Measurements from ENCODE around the gene COA3. TPM values are rescaled to one million over a fixed set of nuclear protein-coding genes. Genes with fewer than 3 reads are reported as not detected.
A peak's percentile ranks its signal among the peaks of the same experiment; 100 is the strongest.

Gene COA3
- total and polyA plus RNA-seq, 2 donors: 72.4 to 95.5 TPM

GRCh38 chr17:42798011-42798382, 507 bp downstream of the COA3 start:
- H3K36me3 ChIP-seq (ENCODE audit: control insufficient read depth in 2 of 2, insufficient read depth in 2 of 2, low read length in 1 of 2): peaks cover 4 to 8% of the 10 kb centered on the region in 2 donors
- H3K9me3 ChIP-seq (ENCODE audit: control insufficient read depth in 2 of 2, insufficient read depth in 1 of 2, low read length in 1 of 2): no peaks in the 10 kb centered on the region
- H3K4me3 ChIP-seq (ENCODE audit: low read length in 2 of 2): peak overlapping the region; percentile 88 to 95
- H3K27me3 ChIP-seq (ENCODE audit: control insufficient read depth in 2 of 2, insufficient read depth in 1 of 2, low read length in 1 of 2): peaks cover 0 to 2% of the 10 kb centered on the region in 2 donors
- H3K4me1 ChIP-seq (ENCODE audit: control insufficient read depth in 2 of 2, insufficient read depth in 2 of 2, low read length in 2 of 2): peaks cover 10 to 22% of the 10 kb centered on the region in 2 donors
- WGBS: 29% methylated on average over 10 of the region's 10 CpGs
- no peak for DNase-seq (ENCODE audit: low read depth in 6 of 9, low spot score in 9 of 9)
- no peak overlapping the region for H3K27ac ChIP-seq (ENCODE audit: low read depth in 1 of 2, low read length in 1 of 2)

DNA sequence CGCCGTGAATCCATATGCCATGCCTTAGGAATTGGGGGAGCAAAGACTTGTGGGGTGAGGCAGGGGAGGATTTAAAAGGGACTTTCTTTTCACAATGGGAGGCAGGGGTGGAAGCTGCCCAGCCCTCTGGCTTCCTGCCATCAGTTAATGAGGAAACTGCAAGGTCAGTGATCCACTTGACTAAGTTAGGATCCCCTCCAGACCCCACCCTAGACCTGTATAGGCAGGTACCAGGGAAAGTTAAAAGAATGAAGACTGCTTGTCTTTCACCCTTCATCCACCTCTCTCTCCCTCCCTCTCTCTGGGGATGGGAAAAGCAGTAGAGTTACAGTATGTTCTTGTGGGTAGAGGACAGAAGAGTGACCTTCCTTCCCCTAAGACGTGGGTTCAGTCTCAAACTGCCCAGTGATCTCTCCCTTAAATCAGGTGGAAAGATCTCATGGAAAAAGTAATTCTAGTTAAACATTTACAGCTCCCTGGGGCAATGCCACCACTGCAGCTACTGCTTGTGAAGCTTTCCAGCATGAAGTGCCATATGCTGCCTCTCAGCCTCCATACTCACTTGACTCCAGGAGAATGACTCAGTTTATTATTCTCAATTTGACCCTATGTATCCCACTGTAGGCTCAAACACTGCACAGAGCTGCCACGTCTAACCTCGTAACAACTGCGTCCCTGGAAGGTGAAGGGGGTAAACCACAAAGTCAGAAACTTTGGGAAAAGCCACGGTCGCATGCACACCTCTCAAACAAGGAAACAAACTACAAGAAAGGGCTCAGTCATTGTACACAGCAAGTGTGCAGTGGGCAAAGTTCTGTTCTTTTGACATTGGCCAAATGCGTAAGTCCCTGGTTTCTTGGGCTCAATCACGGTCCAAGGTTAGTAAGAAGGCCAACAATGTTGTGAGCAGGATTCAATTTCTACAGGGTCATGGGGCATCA, 1.2 kb downstream of the COA3 start:
- Histone ChIP-seq H3K4me1 (ENCODE audit: control insufficient read depth in 2 of 2, insufficient read depth in 2 of 2, low read length in 2 of 2) (peaks cover 10 to 22% of the 10 kb centered on the region in 2 donors), H3K36me3 (ENCODE audit: control insufficient read depth in 2 of 2, insufficient read depth in 2 of 2, low read length in 1 of 2) (peaks cover 4 to 8% of the 10 kb centered on the region in 2 donors), H3K9me3 (ENCODE audit: control insufficient read depth in 2 of 2, insufficient read depth in 1 of 2, low read length in 1 of 2) (no peaks in the 10 kb centered on the region), H3K27me3 (ENCODE audit: control insufficient read depth in 2 of 2, insufficient read depth in 1 of 2, low read length in 1 of 2) (no peaks in the 10 kb centered on the region), H3K27ac (ENCODE audit: low read depth in 1 of 2, low read length in 1 of 2) (no peak overlapping the region), H3K4me3 (ENCODE audit: low read length in 2 of 2) (peak overlapping the region; percentile 88 to 95)
- DNase-seq (ENCODE audit: low read depth in 6 of 9, low spot score in 9 of 9): no peak
- WGBS: 95% methylated on average over 10 of the region's 10 CpGs

DNA sequence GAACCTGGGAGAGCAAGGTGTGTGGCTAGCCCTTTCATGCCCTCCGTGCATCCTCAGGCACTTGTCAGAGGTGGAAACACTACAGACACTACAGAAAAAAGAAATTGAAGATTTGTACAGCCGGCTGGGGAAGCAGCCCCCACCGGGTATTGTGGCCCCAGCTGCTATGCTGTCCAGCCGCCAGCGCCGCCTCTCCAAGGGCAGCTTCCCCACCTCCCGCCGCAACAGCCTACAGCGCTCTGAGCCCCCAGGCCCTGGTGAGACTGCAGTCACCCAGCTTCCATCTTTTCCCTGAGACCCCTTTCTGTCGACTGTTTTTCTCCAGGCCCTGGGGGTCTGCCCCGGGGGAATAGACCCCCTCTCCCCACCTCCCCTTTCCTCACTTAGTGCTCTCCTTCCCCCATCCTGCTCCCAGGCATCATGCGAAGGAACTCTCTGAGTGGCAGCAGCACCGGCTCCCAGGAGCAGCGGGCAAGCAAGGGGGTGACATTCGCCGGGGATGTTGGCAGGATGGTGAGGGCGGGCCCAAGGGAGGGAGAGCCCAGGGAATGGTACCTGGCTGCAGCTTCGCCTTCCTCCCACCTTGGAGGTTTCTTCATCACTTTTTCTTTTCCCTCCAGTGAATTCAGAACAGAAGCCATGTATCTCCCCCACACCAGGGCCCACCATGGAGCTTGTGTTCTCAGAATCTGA, 2.3 kb downstream of the COA3 start:
- Histone ChIP-seq H3K36me3 (ENCODE audit: control insufficient read depth in 2 of 2, insufficient read depth in 2 of 2, low read length in 1 of 2) (peaks cover 4 to 8% of the 10 kb centered on the region in 2 donors), H3K4me3 (ENCODE audit: low read length in 2 of 2) (no peak overlapping the region), H3K27me3 (ENCODE audit: control insufficient read depth in 2 of 2, insufficient read depth in 1 of 2, low read length in 1 of 2) (no peaks in the 10 kb centered on the region), H3K4me1 (ENCODE audit: control insufficient read depth in 2 of 2, insufficient read depth in 2 of 2, low read length in 2 of 2) (peaks cover 10 to 22% of the 10 kb centered on the region in 2 donors), H3K9me3 (ENCODE audit: control insufficient read depth in 2 of 2, insufficient read depth in 1 of 2, low read length in 1 of 2) (no peaks in the 10 kb centered on the region), H3K27ac (ENCODE audit: low read depth in 1 of 2, low read length in 1 of 2) (no peak overlapping the region)
- no peak for DNase-seq (ENCODE audit: low read depth in 6 of 9, low spot score in 9 of 9)
- 98% methylated on average over 18 of the region's 18 CpGs for WGBS

DNA sequence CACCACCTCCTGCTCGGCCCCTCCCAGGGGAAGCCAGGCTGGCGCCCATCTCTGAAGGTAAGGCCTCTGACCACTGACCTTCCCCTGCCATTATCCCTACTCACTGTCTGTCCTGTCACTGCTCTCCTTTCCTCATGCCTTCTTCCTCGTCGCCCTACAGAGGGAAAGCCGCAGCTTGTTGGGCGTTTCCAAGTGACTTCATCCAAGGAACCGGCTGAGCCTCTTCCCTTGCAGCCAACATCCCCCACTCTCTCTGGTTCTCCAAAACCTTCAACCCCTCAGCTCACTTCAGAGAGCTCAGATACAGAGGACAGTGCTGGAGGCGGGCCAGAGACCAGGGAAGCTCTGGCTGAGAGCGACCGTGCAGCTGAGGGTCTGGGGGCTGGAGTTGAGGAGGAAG, 3.0 kb downstream of the COA3 start:
- H3K27me3 ChIP-seq (ENCODE audit: control insufficient read depth in 2 of 2, insufficient read depth in 1 of 2, low read length in 1 of 2): peaks cover 0 to 4% of the 10 kb centered on the region in 2 donors
- no peak for DNase-seq (ENCODE audit: low read depth in 6 of 9, low spot score in 9 of 9)
- H3K4me1 ChIP-seq (ENCODE audit: control insufficient read depth in 2 of 2, insufficient read depth in 2 of 2, low read length in 2 of 2): peaks cover 10 to 22% of the 10 kb centered on the region in 2 donors
- no peak overlapping the region for H3K27ac ChIP-seq (ENCODE audit: low read depth in 1 of 2, low read length in 1 of 2)
- no peaks in the 10 kb centered on the region for H3K9me3 ChIP-seq (ENCODE audit: control insufficient read depth in 2 of 2, insufficient read depth in 1 of 2, low read length in 1 of 2)
- no peak overlapping the region for H3K4me3 ChIP-seq (ENCODE audit: low read length in 2 of 2)
- peaks cover 4 to 8% of the 10 kb centered on the region in 2 donors for H3K36me3 ChIP-seq (ENCODE audit: control insufficient read depth in 2 of 2, insufficient read depth in 2 of 2, low read length in 1 of 2)
- 97% methylated on average over 10 of the region's 10 CpGs for WGBS

- Histone ChIP-seq H3K4me1 (ENCODE audit: control insufficient read depth in 2 of 2, insufficient read depth in 2 of 2, low read length in 2 of 2) (peaks cover 10 to 22% of the 10 kb centered on the region in 2 donors), H3K9me3 (ENCODE audit: control insufficient read depth in 2 of 2, insufficient read depth in 1 of 2, low read length in 1 of 2) (no peaks in the 10 kb centered on the region), H3K4me3 (ENCODE audit: low read length in 2 of 2) (no peak overlapping the region), H3K27ac (ENCODE audit: low read depth in 1 of 2, low read length in 1 of 2) (no peak overlapping the region), H3K36me3 (ENCODE audit: control insufficient read depth in 2 of 2, insufficient read depth in 2 of 2, low read length in 1 of 2) (peaks cover 4 to 8% of the 10 kb centered on the region in 2 donors), H3K27me3 (ENCODE audit: control insufficient read depth in 2 of 2, insufficient read depth in 1 of 2, low read length in 1 of 2) (peaks cover 2 to 4% of the 10 kb centered on the region in 2 donors)
- no peak for DNase-seq (ENCODE audit: low read depth in 6 of 9, low spot score in 9 of 9)
- WGBS: 33% methylated on average over 4 of the region's 4 CpGs
Observed at GRCh38 chr17:42795061-42795460, 3.4 kb downstream of the COA3 start.

GRCh38 chr17:42792545-42792944, 6.0 kb downstream of the COA3 start:
- Histone ChIP-seq H3K9me3 (ENCODE audit: control insufficient read depth in 2 of 2, insufficient read depth in 1 of 2, low read length in 1 of 2) (no peaks in the 10 kb centered on the region), H3K27ac (ENCODE audit: low read depth in 1 of 2, low read length in 1 of 2) (no peak overlapping the region), H3K4me1 (ENCODE audit: control insufficient read depth in 2 of 2, insufficient read depth in 2 of 2, low read length in 2 of 2) (peaks cover under 1 to 8% of the 10 kb centered on the region in 2 donors), H3K36me3 (ENCODE audit: control insufficient read depth in 2 of 2, insufficient read depth in 2 of 2, low read length in 1 of 2) (peaks cover 4 to 8% of the 10 kb centered on the region in 2 donors), H3K4me3 (ENCODE audit: low read length in 2 of 2) (no peak overlapping the region), H3K27me3 (ENCODE audit: control insufficient read depth in 2 of 2, insufficient read depth in 1 of 2, low read length in 1 of 2) (peaks cover 2 to 26% of the 10 kb centered on the region in 2 donors)
- no peak for DNase-seq (ENCODE audit: low read depth in 6 of 9, low spot score in 9 of 9)
- WGBS: 87% methylated on average over 5 of the region's 5 CpGs

GRCh38 chr17:42791948-42792347, 6.6 kb downstream of the COA3 start:
- peaks cover 0 to 3% of the 10 kb centered on the region in 2 donors for H3K4me1 ChIP-seq (ENCODE audit: control insufficient read depth in 2 of 2, insufficient read depth in 2 of 2, low read length in 2 of 2)
- no peak overlapping the region for H3K4me3 ChIP-seq (ENCODE audit: low read length in 2 of 2)
- 81% methylated on average over 2 of the region's 2 CpGs for WGBS
- H3K9me3 ChIP-seq (ENCODE audit: control insufficient read depth in 2 of 2, insufficient read depth in 1 of 2, low read length in 1 of 2): no peaks in the 10 kb centered on the region
- H3K36me3 ChIP-seq (ENCODE audit: control insufficient read depth in 2 of 2, insufficient read depth in 2 of 2, low read length in 1 of 2): peaks cover 4 to 5% of the 10 kb centered on the region in 2 donors
- no peak overlapping the region for H3K27ac ChIP-seq (ENCODE audit: low read depth in 1 of 2, low read length in 1 of 2)
- peaks cover 2 to 32% of the 10 kb centered on the region in 2 donors for H3K27me3 ChIP-seq (ENCODE audit: control insufficient read depth in 2 of 2, insufficient read depth in 1 of 2, low read length in 1 of 2)
- no peak for DNase-seq (ENCODE audit: low read depth in 6 of 9, low spot score in 9 of 9)

- H3K27me3 ChIP-seq (ENCODE audit: control insufficient read depth in 2 of 2, insufficient read depth in 1 of 2, low read length in 1 of 2): peaks cover 45 to 79% of the 10 kb centered on the region in 2 donors
- H3K9me3 ChIP-seq (ENCODE audit: control insufficient read depth in 2 of 2, insufficient read depth in 1 of 2, low read length in 1 of 2): peaks cover 0 to 17% of the 10 kb centered on the region in 2 donors
- DNase-seq (ENCODE audit: low read depth in 6 of 9, low spot score in 9 of 9): no peak
- no peak overlapping the region for H3K27ac ChIP-seq (ENCODE audit: low read depth in 1 of 2, low read length in 1 of 2)
- H3K4me3 ChIP-seq (ENCODE audit: low read length in 2 of 2): no peak overlapping the region
- no peaks in the 10 kb centered on the region for H3K4me1 ChIP-seq (ENCODE audit: control insufficient read depth in 2 of 2, insufficient read depth in 2 of 2, low read length in 2 of 2)
- H3K36me3 ChIP-seq (ENCODE audit: control insufficient read depth in 2 of 2, insufficient read depth in 2 of 2, low read length in 1 of 2): no peaks in the 10 kb centered on the region
- 96% methylated on average over 11 of the region's 11 CpGs for WGBS
Observed at GRCh38 chr17:42787266-42787665, 11.2 kb downstream of the COA3 start.
